Muscle of leg (tissue), 11 donors: ENCODE results near the gene PTGES. TPM values are rescaled to one million over a fixed set of nuclear protein-coding genes. Genes with fewer than 3 reads are reported as not detected.
"Not testable (repeated sequence)": the region's sequence is repeated elsewhere in the genome, so short reads cannot be mapped to it uniquely, and the experiment has no call there.

Experiments
- DNase-seq: peaks from one replicate; pipeline ENCODE4 v3.0.0; 2013
- H3K27ac ChIP-seq: one replicate; pipeline ENCODE4 v1.5.1; 2013; ENCODE audit warnings: mild to moderate bottlenecking, low read length, control low read depth
- H3K27me3 ChIP-seq: one replicate; pipeline ENCODE4 v1.6.1; 2013; ENCODE audit warnings: low read length; ENCODE audit not compliant: control insufficient read depth, insufficient read depth
- H3K36me3 ChIP-seq: one replicate; pipeline ENCODE4 v1.6.1; 2013; ENCODE audit warnings: low read length; ENCODE audit not compliant: control insufficient read depth, insufficient read depth
- H3K4me1 ChIP-seq: one replicate; pipeline ENCODE4 v1.6.1; 2013; ENCODE audit warnings: low read length; ENCODE audit not compliant: control insufficient read depth, insufficient read depth
- H3K4me3 ChIP-seq: one replicate; pipeline ENCODE4 v1.5.1; 2013; ENCODE audit warnings: low read length, control low read depth
- H3K9me3 ChIP-seq: replicated peaks from 2 replicates; pipeline ENCODE4 v1.6.1; 2013; ENCODE audit warnings: low read depth, low read length; ENCODE audit not compliant: control insufficient read depth
- WGBS: methylation state at CpG from one replicate; pipeline ENCODE4 v1.1.5; 2013; ENCODE audit warnings: missing lambda C conversion rate; ENCODE audit not compliant: insufficient coverage; 5-methylcytosine and 5-hydroxymethylcytosine counted together
- polyA plus RNA-seq, 8 donors: library from polyadenylated mRNA; unstranded; fragments of 120-200 nt; gene quantifications; one replicate each; pipeline versions ENCODE4 v1.2.1 to v1.2.3, GENCODE V29; 2013; ENCODE audit warnings: inconsistent platforms in 1 of 8, low replicate concordance in 1 of 8; ENCODE audit not compliant: insufficient read length in 8 of 8, insufficient read depth in 1 of 8
- total RNA-seq: library from RNA; stranded (reverse); fragments of 120-200 nt; gene quantifications from one replicate; pipeline ENCODE4 v1.2.4, GENCODE V29; 2013

PTGES gene
- total and polyA plus RNA-seq, 9 donors, result 6.7 to 10.5 (median 8.5) TPM

- H3K4me3 ChIP-seq, result no peak overlapping the region
- peaks cover 13% of the 10 kb centered on the region for H3K4me1 ChIP-seq
- no peak for DNase-seq
- no peaks in the 10 kb centered on the region for H3K9me3 ChIP-seq
- no peaks in the 10 kb centered on the region for H3K36me3 ChIP-seq
- no peak overlapping the region for H3K27ac ChIP-seq
- WGBS, result 100% methylated on average over 1 of the region's 5 CpGs
- no peaks in the 10 kb centered on the region for H3K27me3 ChIP-seq
Observed at GRCh38 chr9:129781981-129782380, 29.1 kb upstream of the PTGES start.

DNA sequence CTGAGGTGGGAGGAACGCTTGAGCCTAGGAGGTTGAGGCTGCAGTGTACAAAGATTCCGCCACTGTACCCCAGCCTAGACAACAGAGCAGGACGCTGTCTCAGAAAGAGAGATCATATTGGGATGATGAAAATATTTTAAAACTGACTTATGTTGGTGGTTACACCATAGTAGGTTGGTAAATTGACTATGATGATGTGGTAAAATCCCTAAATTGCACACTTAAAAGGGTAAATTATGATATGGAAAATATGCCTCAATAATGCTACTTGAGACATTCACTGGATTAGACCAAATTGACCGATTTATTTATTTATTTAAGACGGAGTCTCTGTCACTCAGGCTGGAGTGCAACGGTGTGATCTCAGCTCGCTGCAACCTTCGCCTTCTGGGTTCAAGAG is 28.3 kb upstream of the PTGES start:
- Histone ChIP-seq H3K27me3 (no peaks in the 10 kb centered on the region), H3K36me3 (no peaks in the 10 kb centered on the region), H3K27ac (no peak overlapping the region), H3K4me3 (no peak overlapping the region), H3K9me3 (no peaks in the 10 kb centered on the region), H3K4me1 (peaks cover 18% of the 10 kb centered on the region)
- WGBS, result 81% methylated on average over 8 of the region's 8 CpGs
- no peak for DNase-seq

GRCh38 chr9:129779560-129780190 is 26.8 kb upstream of the PTGES start:
- 100% methylated on average over 2 of the region's 7 CpGs for WGBS
- Histone ChIP-seq H3K4me3 (no peak overlapping the region), H3K27ac (no peak overlapping the region), H3K36me3 (no peaks in the 10 kb centered on the region), H3K9me3 (no peaks in the 10 kb centered on the region), H3K4me1 (peaks cover 23% of the 10 kb centered on the region), H3K27me3 (no peaks in the 10 kb centered on the region)
- no peak for DNase-seq

DNA sequence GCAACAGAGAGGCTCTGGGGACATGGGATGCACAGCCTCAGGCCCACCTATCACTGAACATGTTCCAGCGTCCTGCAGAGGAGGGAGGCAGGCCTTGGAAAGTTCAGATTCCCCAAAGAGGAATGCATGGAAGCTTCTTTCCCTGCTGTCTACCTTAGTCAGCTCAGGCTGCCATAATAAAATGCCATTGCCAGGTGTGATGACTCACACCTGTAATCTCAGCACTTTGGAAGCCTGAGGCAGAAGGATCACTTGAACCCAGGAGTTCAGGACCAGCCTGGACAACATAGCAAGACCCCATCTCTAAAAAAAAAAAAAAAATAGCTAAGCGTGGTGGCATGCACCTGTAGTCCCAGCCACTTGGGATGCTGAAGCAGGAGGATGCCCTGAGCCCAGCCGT is 25.6 kb upstream of the PTGES start:
- no peak for DNase-seq
- no CpG with 5 or more reads among the region's 3 CpGs for WGBS
- Histone ChIP-seq H3K36me3 (no peaks in the 10 kb centered on the region), H3K4me1 (peaks cover 23% of the 10 kb centered on the region), H3K9me3 (no peaks in the 10 kb centered on the region), H3K27ac (no peak overlapping the region), H3K4me3 (no peak overlapping the region), H3K27me3 (no peaks in the 10 kb centered on the region)

GRCh38 chr9:129777769-129778130 is 24.9 kb upstream of the PTGES start:
- 67% methylated on average over 5 of the region's 11 CpGs for WGBS

DNA sequence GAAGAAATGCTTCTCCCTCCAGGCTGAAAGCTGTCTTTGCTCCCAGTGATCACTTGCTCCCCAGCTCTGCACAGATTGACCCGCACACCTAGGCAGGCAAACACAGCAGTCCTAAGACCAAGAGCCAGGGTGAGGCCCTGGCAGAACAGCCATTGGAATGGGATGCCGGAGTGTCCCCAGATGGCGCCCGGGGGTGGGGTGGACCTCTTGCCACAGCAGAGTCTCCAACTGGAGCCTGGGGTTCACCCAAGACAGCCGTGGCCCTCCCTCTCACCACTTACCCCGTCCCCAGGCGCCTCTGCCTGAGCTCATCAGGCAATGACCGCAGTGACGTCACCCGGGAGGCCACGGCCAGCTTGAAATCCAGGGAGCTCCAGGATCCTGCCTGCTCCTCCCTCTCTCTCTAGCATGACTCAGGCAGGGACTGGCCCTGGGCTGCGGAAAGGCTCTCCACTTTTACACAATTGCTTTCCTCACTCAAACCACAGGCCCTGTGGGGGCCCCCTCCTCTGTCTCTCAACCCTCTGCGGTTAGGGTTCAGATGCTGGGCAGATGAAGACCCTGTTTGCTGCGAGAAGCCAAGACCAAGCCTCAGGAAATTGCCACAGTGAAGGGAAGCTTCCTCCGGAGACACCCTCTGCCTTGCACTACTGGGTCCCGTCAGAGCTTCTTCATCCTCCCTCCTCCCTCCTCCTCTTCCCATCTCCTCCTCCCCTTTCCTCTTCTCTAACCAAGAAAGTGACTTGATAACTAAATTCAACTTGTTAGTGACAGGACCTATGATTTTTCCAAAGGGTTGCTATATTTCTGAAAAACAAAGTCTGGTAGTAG is 24.3 kb upstream of the PTGES start:
- Histone ChIP-seq H3K27me3 (no peaks in the 10 kb centered on the region), H3K27ac (peak overlapping the region; percentile 76), H3K4me3 (no peak overlapping the region), H3K36me3 (no peaks in the 10 kb centered on the region), H3K4me1 (peaks cover 23% of the 10 kb centered on the region), H3K9me3 (no peaks in the 10 kb centered on the region)
- WGBS, result 12% methylated on average over 12 of the region's 16 CpGs
- peak; percentile 98 for DNase-seq

More at GRCh38 chr9:129777769-129778130, 24.9 kb upstream of the PTGES start:
- peaks cover 23% of the 10 kb centered on the region for H3K4me1 ChIP-seq
- no peaks in the 10 kb centered on the region for H3K27me3 ChIP-seq
- no peaks in the 10 kb centered on the region for H3K9me3 ChIP-seq
- no peaks in the 10 kb centered on the region for H3K36me3 ChIP-seq
- peak overlapping the region; percentile 70 for H3K27ac ChIP-seq
- no peak for DNase-seq
- H3K4me3 ChIP-seq, result no peak overlapping the region

- Histone ChIP-seq H3K27ac (peak overlapping the region; percentile 76), H3K27me3 (no peaks in the 10 kb centered on the region), H3K4me3 (no peak overlapping the region), H3K4me1 (peaks cover 23% of the 10 kb centered on the region), H3K9me3 (no peaks in the 10 kb centered on the region), H3K36me3 (no peaks in the 10 kb centered on the region)
- 35% methylated on average over 7 of the region's 8 CpGs for WGBS
- DNase-seq, result peak; percentile 37
Observed at GRCh38 chr9:129776566-129776937, 23.7 kb upstream of the PTGES start.

DNA sequence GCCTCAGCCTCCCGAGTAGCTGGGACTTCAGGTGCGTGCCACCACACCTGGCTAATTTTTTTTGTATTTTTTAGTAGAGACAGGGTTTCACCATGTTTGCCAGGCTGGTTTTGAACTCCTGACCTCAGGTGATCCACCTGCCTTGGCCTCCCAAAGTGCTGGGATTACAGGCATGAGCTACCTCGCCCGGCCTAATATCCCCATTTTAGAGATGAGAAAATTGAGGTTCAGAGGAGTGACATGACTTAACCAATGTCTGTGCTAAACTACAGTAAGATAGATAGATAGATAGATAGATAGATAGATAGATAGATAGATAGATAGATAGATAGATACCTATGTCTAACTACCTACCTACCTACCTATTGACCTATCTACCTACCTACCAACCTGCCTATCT is 23.3 kb upstream of the PTGES start:
- H3K9me3 ChIP-seq, DNase-seq, H3K27me3 ChIP-seq, H3K36me3 ChIP-seq, H3K4me3 ChIP-seq, H3K27ac ChIP-seq: not testable (repeated sequence)
- WGBS, result no CpG with 5 or more reads among the region's 4 CpGs
- H3K4me1 ChIP-seq, result peaks cover 23% of the 10 kb centered on the region

- Histone ChIP-seq H3K4me3 (no peak overlapping the region), H3K27me3 (no peaks in the 10 kb centered on the region), H3K27ac (no peak overlapping the region), H3K36me3 (no peaks in the 10 kb centered on the region), H3K9me3 (no peaks in the 10 kb centered on the region), H3K4me1 (peaks cover 23% of the 10 kb centered on the region)
- WGBS, result 55% methylated on average over 2 of the region's 2 CpGs
- DNase-seq, result no peak
Observed at GRCh38 chr9:129775448-129775798, 22.6 kb upstream of the PTGES start.

DNA sequence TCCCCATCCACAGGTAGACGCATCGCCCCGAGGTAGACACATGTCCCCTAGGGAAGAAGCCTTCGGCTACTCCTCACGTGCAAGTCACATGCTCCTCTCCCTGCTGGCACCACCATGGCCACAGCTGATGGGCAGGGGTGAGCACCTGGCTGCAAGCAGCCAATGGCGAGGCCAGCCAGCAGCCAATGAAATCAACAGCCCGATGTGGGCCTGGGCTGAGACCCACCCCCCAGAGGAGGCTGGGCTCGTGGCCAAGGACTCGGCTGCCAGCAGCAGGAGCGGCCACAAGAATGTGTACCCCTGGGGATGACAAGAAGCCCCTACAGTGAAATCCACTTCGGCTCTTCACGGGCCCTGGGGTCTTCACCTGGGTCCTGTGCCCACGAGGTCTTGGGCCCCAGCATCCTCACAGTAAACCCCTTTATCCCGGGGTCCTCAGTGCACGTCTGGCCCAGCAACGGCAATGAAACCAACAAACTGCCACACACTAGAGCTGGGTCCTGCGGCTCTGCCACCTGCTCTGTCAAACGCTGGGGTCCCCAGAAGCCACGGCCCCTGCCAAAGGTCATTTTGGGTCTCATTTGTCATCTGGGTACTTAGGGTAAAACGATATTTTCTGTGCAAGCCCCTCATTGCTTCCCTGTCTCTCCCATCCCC is 22.1 kb upstream of the PTGES start:
- no peak for DNase-seq
- Histone ChIP-seq H3K9me3 (no peaks in the 10 kb centered on the region), H3K4me3 (no peak overlapping the region), H3K4me1 (peaks cover 23% of the 10 kb centered on the region), H3K36me3 (no peaks in the 10 kb centered on the region), H3K27me3 (no peaks in the 10 kb centered on the region), H3K27ac (no peak overlapping the region)
- WGBS, result 42% methylated on average over 19 of the region's 20 CpGs
